K562 (cell line): Measurements from ENCODE around the gene ATF1.

ENCODE experiments used
- EZH2 ChIP-seq: IDR thresholded peaks from 2 replicates; pipeline ENCODE4 v1.6.1; 2012; ENCODE audit warnings: low read depth, mild to moderate bottlenecking, inconsistent platforms, low read length, borderline replicate concordance
- PHF21A ChIP-seq: fragments of 450-650 bp; IDR thresholded peaks from 2 replicates; pipeline ENCODE4 v1.6.1; 2017; ENCODE audit warnings: low read depth, borderline replicate concordance
- RBM17 ChIP-seq: fragments of 200-400 bp; formaldehyde crosslinking; IDR thresholded peaks from 2 replicates; pipeline ENCODE4 v1.6.1; 2017; ENCODE audit warnings: low read depth, mild to moderate bottlenecking, low read length, borderline replicate concordance
- TF ChIP-seq, protein P1 (sequence below), 3 experiments: IDR thresholded peaks in 2 of 3; conservative IDR thresholded peaks in 1 of 3; 2 replicates each; pipeline ENCODE4 v1.5.1; 2011 to 2012; ENCODE audit warnings: low read length in 3 of 3, mild to moderate bottlenecking in 3 of 3, control low read depth in 2 of 3, improper control_type of control experiment in 1 of 3, inconsistent platforms in 1 of 3, low read depth in 1 of 3, mixed read lengths in 1 of 3, moderate library complexity in 1 of 3; ENCODE audit not compliant: insufficient read depth in 2 of 3

DNA sequence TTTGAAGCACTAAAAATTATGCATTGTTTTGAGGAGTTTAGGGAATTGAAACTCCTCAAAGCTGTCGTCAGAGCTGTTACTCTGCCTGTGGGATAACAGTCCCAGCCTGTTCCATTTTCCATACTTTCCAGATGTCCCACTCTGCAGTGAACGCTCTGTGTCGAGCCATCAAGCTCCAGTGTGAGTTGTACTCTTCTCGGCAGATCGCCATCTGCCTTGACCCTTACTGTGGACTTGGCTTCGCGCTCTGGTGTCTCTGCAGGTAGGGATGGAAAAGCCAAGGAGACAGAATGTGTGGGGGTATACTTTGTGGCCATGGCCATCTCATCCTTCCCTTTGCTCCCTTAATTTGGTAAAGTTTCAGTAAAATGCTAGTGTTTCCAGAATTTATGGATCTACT is 35.5 kb upstream of the ATF1 start:
- TF ChIP-seq, protein P1, sequence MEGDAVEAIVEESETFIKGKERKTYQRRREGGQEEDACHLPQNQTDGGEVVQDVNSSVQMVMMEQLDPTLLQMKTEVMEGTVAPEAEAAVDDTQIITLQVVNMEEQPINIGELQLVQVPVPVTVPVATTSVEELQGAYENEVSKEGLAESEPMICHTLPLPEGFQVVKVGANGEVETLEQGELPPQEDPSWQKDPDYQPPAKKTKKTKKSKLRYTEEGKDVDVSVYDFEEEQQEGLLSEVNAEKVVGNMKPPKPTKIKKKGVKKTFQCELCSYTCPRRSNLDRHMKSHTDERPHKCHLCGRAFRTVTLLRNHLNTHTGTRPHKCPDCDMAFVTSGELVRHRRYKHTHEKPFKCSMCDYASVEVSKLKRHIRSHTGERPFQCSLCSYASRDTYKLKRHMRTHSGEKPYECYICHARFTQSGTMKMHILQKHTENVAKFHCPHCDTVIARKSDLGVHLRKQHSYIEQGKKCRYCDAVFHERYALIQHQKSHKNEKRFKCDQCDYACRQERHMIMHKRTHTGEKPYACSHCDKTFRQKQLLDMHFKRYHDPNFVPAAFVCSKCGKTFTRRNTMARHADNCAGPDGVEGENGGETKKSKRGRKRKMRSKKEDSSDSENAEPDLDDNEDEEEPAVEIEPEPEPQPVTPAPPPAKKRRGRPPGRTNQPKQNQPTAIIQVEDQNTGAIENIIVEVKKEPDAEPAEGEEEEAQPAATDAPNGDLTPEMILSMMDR (IDR thresholded peaks at IDR 0.05 in 2 of 3, conservative IDR thresholded peaks at IDR 0.05 in 1 of 3; ENCODE audit: insufficient read depth in 2 of 3, low read depth in 1 of 3, low read length in 3 of 3), result no peak
- TF ChIP-seq RBM17, result no peak
- no peak for TF ChIP-seq PHF21A
- no peak for TF ChIP-seq EZH2
